ENCODE data around the gene HNRNPF. TPM values are rescaled to one million over a fixed set of nuclear protein-coding genes. Genes with fewer than 3 reads are reported as not detected.

Gene HNRNPF
- total RNA-seq, 1 donor from 2014 or later = 63.4 TPM

Small RNA genes lying within 50 kb of the gene (small RNA-seq; reads per million reads assigned to genes)
- gene RNU6ATAC11P (ENCODE audit: low replicate concordance) (not detected), gene RNU7-193P (ENCODE audit: low replicate concordance) (not detected), gene SNORD3J (ENCODE audit: low replicate concordance) (not detected)

Other genes with a start within 250 kb of the HNRNPF start
- gene RASGEF1A, start 142.1 kb downstream of the HNRNPF start, total RNA-seq = 12.5 TPM
- not detected for gene FXYD4, start 37.5 kb downstream of the HNRNPF start, total RNA-seq
- 12.5 TPM for gene ZNF487, start 27.9 kb upstream of the HNRNPF start, total RNA-seq
- gene ZNF239, start 165.4 kb upstream of the HNRNPF start, total RNA-seq = 16.5 TPM
- 6.6 TPM for gene ZNF485, start 197.3 kb upstream of the HNRNPF start, total RNA-seq
- gene ZNF32, start 239.7 kb upstream of the HNRNPF start, total RNA-seq = 37.4 TPM